Activated T-cell treated with anti-CD3 and anti-CD28 coated beads, Interleukin-2, amount 50 U/mL, for 24 hours (primary cell): ENCODE data around the gene AKAP6.

Source experiments
- DNase-seq: peaks from one replicate; pipeline ENCODE4 v3.0.0-alpha.2; 2020
- H3K27ac Mint-ChIP-seq: 2 replicates; pipeline ENCODE4 v1.8.0; 2020; ENCODE audit warnings: mild to moderate bottlenecking, mixed read lengths
- H3K27me3 Mint-ChIP-seq: 2 replicates; pipeline ENCODE4 v1.8.0; 2020; ENCODE audit warnings: mixed read lengths
- H3K36me3 Mint-ChIP-seq: 2 replicates; pipeline ENCODE4 v1.8.0; 2020; ENCODE audit warnings: low read depth, mixed read lengths
- H3K4me1 Mint-ChIP-seq: 2 replicates; pipeline ENCODE4 v1.8.0; 2020; ENCODE audit warnings: low read depth, mixed read lengths
- H3K4me3 Mint-ChIP-seq: 2 replicates; pipeline ENCODE4 v1.8.0; 2020; ENCODE audit warnings: mild to moderate bottlenecking, moderate library complexity, mixed read lengths
- H3K9me3 Mint-ChIP-seq: 2 replicates; pipeline ENCODE4 v1.8.0; 2020; ENCODE audit warnings: mixed read lengths

The AKAP6 gene, protein sequence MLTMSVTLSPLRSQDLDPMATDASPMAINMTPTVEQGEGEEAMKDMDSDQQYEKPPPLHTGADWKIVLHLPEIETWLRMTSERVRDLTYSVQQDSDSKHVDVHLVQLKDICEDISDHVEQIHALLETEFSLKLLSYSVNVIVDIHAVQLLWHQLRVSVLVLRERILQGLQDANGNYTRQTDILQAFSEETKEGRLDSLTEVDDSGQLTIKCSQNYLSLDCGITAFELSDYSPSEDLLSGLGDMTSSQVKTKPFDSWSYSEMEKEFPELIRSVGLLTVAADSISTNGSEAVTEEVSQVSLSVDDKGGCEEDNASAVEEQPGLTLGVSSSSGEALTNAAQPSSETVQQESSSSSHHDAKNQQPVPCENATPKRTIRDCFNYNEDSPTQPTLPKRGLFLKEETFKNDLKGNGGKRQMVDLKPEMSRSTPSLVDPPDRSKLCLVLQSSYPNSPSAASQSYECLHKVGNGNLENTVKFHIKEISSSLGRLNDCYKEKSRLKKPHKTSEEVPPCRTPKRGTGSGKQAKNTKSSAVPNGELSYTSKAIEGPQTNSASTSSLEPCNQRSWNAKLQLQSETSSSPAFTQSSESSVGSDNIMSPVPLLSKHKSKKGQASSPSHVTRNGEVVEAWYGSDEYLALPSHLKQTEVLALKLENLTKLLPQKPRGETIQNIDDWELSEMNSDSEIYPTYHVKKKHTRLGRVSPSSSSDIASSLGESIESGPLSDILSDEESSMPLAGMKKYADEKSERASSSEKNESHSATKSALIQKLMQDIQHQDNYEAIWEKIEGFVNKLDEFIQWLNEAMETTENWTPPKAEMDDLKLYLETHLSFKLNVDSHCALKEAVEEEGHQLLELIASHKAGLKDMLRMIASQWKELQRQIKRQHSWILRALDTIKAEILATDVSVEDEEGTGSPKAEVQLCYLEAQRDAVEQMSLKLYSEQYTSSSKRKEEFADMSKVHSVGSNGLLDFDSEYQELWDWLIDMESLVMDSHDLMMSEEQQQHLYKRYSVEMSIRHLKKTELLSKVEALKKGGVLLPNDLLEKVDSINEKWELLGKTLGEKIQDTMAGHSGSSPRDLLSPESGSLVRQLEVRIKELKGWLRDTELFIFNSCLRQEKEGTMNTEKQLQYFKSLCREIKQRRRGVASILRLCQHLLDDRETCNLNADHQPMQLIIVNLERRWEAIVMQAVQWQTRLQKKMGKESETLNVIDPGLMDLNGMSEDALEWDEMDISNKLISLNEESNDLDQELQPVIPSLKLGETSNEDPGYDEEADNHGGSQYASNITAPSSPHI (N-terminal part only)

DNA sequence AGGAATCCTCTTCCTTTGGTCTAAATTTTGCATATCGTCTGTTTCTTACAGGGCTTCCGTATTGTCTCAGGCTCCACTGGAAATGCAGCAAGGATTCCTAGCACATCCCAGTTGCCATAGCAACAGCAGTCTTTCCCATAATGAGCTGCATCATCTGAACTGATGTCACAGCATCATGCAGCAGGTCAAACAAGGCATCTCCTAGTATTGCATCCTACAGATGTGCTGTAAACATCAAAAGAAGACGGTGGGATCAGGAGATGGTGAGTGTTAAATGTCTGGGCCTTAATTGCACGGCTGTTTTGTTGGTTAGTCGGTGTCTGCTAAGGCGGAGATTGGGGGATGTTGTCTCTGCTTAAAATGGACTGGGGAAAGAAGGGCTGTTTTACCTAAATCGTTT lies at the start of gene AKAP6:
AKAP6 (plus strand) TSS at position 153 of the 400 bp plus-strand sequence. CDS start 104,196 bp downstream, outside the sequence.
- DNase-seq, result no peak
- Mint-ChIP-seq H3K27me3 (no peaks in the 10 kb centered on the region), H3K4me1 (peaks cover 2% of the 10 kb centered on the region), H3K27ac (no peak within 1 kb of the TSS), H3K36me3 (no peaks in the 10 kb centered on the region), H3K4me3 (no peak within 1 kb of the TSS), H3K9me3 (no peaks in the 10 kb centered on the region)

DNA sequence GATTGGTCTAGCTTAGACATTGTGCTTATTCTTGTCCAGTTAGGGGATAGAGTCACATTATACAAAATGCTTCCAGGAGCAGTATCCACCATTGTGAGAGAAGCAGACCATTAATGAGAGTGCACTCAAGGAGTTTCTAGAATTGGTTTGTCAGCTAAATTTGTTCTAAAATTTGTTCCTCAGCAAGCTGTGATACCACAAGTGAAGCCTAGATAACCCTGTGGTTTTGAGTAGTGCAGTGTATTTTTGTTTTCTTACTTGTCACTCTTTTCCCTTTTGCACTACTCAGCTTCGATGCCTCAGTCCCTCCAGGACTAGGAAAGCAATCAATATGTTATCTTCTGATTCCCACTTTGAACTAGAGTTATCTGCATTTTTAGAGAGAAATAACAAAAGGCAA lies 42.5 kb upstream of the AKAP6 start:
- peaks cover 3% of the 10 kb centered on the region for H3K27me3 Mint-ChIP-seq
- no peak overlapping the region for H3K27ac Mint-ChIP-seq
- H3K36me3 Mint-ChIP-seq, result peaks cover 7% of the 10 kb centered on the region
- no peaks in the 10 kb centered on the region for H3K4me1 Mint-ChIP-seq
- no peak overlapping the region for H3K4me3 Mint-ChIP-seq
- no peak for DNase-seq
- peaks cover 24% of the 10 kb centered on the region for H3K9me3 Mint-ChIP-seq

DNA sequence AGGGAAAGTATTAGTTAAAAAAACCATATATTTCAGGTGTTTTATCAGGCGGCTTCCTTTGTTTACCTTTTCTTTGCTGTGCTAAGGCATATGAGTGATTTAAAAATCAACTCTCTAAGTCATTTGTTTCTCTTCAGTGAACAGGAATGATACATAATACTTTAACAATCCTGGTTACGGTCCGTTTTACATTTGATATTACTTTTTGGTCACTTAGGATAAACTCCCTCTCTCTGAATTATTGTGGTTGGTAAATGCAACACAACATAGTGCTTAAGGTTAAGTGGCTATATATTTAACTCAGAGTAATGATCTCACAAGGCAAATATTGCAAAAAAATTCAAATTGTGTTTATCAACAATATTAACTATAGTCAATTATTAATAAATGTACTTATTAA lies 32.7 kb upstream of the AKAP6 start:
- no peak for DNase-seq
- Mint-ChIP-seq H3K4me1 (no peaks in the 10 kb centered on the region), H3K9me3 (no peaks in the 10 kb centered on the region), H3K27me3 (no peaks in the 10 kb centered on the region), H3K27ac (no peak overlapping the region), H3K36me3 (no peaks in the 10 kb centered on the region), H3K4me3 (no peak overlapping the region)

DNA sequence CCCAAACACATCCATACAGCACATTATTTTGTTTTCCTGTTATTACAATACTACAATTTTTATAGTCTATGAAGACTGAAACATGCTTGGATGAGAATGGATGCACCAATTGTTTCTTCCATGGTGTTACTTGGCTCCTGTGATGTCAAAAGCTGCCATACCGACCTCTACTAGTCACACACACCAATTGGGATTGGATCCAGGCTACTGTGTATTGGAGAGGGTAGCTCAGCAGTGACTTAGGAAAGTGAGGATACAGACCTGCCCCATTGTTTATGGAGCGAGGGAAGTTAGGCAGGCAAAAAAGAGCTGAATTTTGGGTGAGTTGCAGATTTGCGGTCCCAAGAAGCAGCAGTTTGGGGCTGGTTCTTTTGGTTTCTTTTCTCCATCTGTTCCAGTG lies 30.8 kb upstream of the AKAP6 start:
- no peaks in the 10 kb centered on the region for H3K4me1 Mint-ChIP-seq
- H3K27ac Mint-ChIP-seq, result no peak overlapping the region
- no peak overlapping the region for H3K4me3 Mint-ChIP-seq
- no peaks in the 10 kb centered on the region for H3K27me3 Mint-ChIP-seq
- H3K36me3 Mint-ChIP-seq, result no peaks in the 10 kb centered on the region
- DNase-seq, result no peak
- no peaks in the 10 kb centered on the region for H3K9me3 Mint-ChIP-seq

DNA sequence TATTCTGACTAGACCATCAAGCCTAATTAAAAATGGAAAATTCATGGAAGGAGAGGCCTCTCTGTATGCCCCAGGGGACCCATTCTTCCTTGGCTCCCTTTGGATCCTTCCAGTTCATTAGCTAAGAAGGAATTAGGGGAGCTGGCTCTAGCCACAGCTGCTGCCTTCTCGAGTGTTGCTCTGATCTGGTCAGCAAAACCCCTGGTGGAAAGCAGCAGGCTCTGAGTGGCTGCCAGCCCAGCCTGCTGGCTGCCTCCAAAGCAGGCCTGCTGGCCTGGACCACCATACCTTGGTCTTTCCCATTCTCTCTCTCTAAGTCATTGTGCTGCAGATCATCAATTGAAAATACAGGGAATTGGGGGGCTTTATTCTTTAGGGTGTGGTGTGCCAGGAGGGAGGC lies 29.0 kb upstream of the AKAP6 start:
- no peak for DNase-seq
- no peaks in the 10 kb centered on the region for H3K9me3 Mint-ChIP-seq
- H3K27me3 Mint-ChIP-seq, result no peaks in the 10 kb centered on the region
- H3K4me3 Mint-ChIP-seq, result no peak overlapping the region
- H3K27ac Mint-ChIP-seq, result no peak overlapping the region
- no peaks in the 10 kb centered on the region for H3K36me3 Mint-ChIP-seq
- H3K4me1 Mint-ChIP-seq, result no peaks in the 10 kb centered on the region

DNA sequence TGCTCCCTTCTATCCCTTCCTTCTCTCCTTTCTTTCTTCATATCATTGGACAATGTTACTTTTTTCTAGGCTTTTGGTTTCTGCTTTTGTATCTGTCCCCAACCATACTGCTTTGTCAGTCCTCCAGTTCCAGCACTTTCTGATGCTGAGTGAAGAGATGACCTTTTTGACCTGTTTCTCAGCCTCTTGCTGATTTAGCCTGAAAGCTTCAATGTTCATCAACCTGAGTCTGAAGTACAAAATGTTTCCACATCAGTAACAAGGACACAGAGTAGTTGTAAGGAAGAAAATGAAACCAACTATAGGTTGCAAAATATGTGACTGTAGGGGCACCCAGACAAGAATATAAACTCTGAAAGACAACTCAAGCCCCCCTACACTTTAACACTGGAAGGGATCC lies 25.2 kb upstream of the AKAP6 start:
- Mint-ChIP-seq H3K36me3 (no peaks in the 10 kb centered on the region), H3K27ac (no peak overlapping the region), H3K9me3 (no peaks in the 10 kb centered on the region), H3K4me3 (no peak overlapping the region), H3K4me1 (no peaks in the 10 kb centered on the region), H3K27me3 (no peaks in the 10 kb centered on the region)
- DNase-seq, result no peak

DNA sequence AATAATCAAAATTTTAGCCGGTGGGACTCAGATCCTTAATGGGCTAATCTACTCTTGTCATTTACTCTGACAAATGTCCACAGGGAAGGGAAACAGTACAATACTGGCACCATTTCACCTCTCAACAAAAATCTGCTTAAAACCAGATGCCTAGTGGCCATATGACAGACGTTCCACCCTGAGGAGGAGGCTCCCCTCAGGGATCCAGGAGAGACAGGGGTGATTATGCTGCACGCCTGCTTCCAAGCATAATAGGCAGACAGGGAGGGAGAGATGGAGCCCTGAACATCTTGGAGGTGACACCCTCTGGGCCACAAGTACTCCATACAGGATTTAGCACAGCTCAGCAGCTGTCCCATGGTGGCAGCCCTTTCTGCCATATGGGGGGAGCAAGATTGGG lies 24.8 kb upstream of the AKAP6 start:
- H3K9me3 Mint-ChIP-seq, result no peaks in the 10 kb centered on the region
- no peak overlapping the region for H3K4me3 Mint-ChIP-seq
- no peak overlapping the region for H3K27ac Mint-ChIP-seq
- H3K36me3 Mint-ChIP-seq, result no peaks in the 10 kb centered on the region
- no peaks in the 10 kb centered on the region for H3K4me1 Mint-ChIP-seq
- no peak for DNase-seq
- no peaks in the 10 kb centered on the region for H3K27me3 Mint-ChIP-seq

DNA sequence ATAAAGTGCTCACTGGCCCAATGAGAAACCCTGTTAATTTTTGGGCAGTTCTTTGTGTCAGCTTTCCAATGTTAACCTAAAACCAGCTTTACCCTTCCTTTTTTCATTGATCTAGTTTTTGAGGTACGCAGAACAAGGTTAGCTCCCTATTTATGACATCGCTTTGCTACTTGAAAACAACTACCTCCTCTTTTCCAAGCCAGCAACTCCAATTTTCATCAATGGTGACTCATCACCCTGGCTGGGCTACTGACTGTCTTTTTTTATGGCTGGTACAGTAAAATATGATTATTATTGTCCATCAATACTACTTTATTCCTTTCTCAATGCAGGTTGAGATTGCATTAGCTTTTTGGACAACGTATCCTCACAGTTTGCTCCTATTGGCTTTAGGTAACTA lies 22.5 kb upstream of the AKAP6 start:
- Mint-ChIP-seq H3K36me3 (no peaks in the 10 kb centered on the region), H3K27ac (no peak overlapping the region), H3K4me1 (no peaks in the 10 kb centered on the region), H3K27me3 (peaks cover 3% of the 10 kb centered on the region), H3K4me3 (no peak overlapping the region), H3K9me3 (no peaks in the 10 kb centered on the region)
- no peak for DNase-seq

DNA sequence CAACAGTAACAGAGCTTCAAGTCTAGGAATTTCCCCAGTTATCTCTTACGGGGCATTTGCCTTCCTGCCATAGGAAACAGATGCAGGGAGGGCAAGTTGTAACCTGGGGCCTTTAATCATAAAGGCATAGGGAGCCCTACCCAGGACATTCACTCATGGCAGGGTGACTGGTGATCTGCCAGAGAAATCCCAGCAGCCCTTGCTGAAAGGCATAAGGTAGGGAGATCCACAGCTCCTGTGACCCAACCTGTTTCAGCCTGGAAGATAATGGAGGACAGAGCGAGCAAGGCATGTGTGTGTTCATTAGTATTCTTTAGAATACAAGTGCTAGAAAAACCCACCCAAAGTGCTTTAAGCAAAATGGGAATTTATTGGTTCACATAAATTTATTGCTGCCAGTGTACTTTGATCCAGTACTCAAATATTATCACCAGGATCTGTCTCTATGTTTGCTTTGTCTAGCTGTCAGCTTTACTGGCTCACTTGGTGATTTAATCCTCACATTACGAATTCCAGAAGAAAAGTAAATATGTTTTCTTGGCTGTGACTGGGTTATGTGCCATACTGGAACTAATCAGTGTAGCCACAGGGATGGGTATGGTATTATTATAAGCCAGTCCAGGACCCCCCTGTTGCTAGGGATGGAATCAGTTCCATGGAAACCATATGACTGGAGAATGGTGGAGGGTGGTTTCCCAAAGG lies 21.1 kb upstream of the AKAP6 start:
- no peak for DNase-seq
- Mint-ChIP-seq H3K9me3 (no peaks in the 10 kb centered on the region), H3K27ac (no peak overlapping the region), H3K27me3 (peaks cover 3% of the 10 kb centered on the region), H3K4me1 (no peaks in the 10 kb centered on the region), H3K36me3 (no peaks in the 10 kb centered on the region), H3K4me3 (no peak overlapping the region)

DNA sequence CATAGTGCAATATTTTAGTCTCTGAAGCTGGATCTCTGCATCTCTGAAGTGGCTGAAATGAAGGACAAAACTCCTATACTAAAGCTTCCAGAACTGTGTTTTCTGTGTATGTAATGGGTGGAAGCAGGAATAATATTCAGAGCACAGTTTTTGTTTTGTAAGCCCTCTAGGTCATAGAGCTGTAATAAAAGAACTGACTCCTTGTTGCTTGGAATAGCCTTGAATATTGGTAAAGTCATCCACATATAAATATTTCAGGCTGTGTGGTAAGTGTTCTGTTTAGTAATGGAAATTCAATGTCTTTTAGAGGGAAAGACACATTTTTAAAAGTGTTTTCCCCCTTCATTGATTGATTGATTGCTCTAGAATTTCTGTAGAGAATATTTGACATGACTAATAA lies 18.2 kb upstream of the AKAP6 start:
- DNase-seq, result no peak
- no peaks in the 10 kb centered on the region for H3K4me1 Mint-ChIP-seq
- no peak overlapping the region for H3K27ac Mint-ChIP-seq
- H3K4me3 Mint-ChIP-seq, result no peak overlapping the region
- no peaks in the 10 kb centered on the region for H3K36me3 Mint-ChIP-seq
- H3K9me3 Mint-ChIP-seq, result no peaks in the 10 kb centered on the region
- H3K27me3 Mint-ChIP-seq, result peaks cover 3% of the 10 kb centered on the region

DNA sequence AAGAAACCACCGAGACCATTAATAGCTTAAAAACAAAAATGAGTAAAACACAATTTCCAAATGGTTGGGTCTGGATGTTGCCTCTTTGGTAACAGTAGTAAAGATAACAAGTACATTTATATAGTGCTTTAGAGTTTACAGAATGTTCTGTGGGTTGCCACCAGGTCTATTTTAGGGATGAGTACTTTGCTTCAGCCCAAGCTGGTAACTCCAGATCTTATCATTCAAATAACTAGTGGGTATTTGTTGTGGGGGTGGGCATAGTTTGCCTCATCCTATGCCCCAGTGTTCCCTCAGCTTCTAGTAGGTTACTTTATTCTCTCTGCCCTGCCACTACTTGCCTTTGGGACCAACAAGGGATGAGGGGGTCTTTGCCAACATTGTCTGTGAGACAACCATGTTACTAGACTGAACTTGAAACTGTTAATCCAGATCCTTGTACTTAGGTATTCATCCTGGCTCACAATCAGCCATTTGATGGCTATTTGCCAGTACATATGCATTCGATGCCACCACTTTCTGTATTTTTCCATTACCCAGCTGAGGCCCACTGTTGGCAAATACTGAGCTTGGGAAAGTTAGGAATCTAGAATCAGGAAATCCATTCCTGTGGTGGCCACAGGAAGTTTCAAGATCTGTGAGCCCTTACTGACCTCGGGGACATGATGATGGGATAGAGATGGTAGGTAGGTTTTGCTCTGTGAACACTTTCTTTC lies 17.6 kb upstream of the AKAP6 start:
- DNase-seq, result no peak
- Mint-ChIP-seq H3K9me3 (no peaks in the 10 kb centered on the region), H3K27me3 (peaks cover 3% of the 10 kb centered on the region), H3K36me3 (no peaks in the 10 kb centered on the region), H3K4me3 (no peak overlapping the region), H3K27ac (no peak overlapping the region), H3K4me1 (no peaks in the 10 kb centered on the region)

DNA sequence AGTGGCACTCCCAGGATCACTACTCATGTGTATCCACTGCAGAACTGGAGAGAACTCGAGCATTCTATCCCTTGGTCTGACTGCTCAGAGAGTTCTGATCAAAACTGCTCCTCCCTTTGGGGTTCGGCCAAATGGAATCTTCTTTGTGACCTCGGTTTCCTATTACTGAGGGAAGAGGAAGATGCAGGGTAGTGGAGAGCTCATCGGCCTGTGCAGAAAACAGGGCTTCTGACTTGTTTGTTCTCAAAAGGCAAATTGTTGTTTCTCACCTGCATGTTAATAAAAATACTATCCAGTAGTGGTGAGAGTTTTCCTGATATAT lies 17.1 kb upstream of the AKAP6 start:
- Mint-ChIP-seq H3K27ac (no peak overlapping the region), H3K27me3 (peaks cover 6% of the 10 kb centered on the region), H3K36me3 (no peaks in the 10 kb centered on the region), H3K9me3 (no peaks in the 10 kb centered on the region), H3K4me1 (no peaks in the 10 kb centered on the region), H3K4me3 (no peak overlapping the region)
- no peak for DNase-seq

DNA sequence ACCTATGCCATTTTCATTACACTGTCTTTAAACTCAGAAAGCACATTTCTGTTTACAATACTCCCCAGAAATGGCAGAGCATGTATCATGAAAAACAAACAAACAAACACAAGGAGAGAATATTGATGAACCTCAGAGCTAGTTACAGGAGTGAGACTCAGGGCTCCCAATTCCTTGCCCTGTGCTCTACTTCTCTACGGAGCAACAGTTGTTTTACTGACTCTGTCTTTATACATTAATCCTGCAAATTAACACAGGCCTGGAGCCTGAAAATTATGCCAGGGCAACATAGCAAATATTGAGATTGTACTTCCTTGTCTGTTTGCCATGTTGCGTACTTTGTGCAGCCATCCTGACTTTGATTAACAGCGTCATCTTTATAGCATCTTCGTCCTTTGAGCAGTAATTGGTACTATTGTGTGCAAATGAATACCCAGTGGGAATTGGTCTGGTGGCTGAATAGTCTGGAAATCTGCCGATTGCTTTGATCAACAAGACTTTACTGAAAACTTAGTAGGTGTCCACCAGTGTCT lies 15.2 kb upstream of the AKAP6 start:
- no peak overlapping the region for H3K27ac Mint-ChIP-seq
- H3K27me3 Mint-ChIP-seq, result peaks cover 16% of the 10 kb centered on the region
- no peaks in the 10 kb centered on the region for H3K9me3 Mint-ChIP-seq
- no peak overlapping the region for H3K4me3 Mint-ChIP-seq
- no peaks in the 10 kb centered on the region for H3K36me3 Mint-ChIP-seq
- no peak for DNase-seq
- no peaks in the 10 kb centered on the region for H3K4me1 Mint-ChIP-seq
